ENCODE results near the gene AHI1.

Gene AHI1

GRCh38 chr6:135410856-135411255 is 86.7 kb downstream of the AHI1 start:
- H3K27me3 ChIP-seq (ENCODE audit: insufficient read depth, poor library complexity, severe bottlenecking), result no peaks in the 10 kb centered on the region
- no peak for TF ChIP-seq CTCF (IDR thresholded peaks at IDR 0.05; ENCODE audit: poor library complexity, severe bottlenecking)
- H3K9me3 ChIP-seq (ENCODE audit: severe bottlenecking), result no peaks in the 10 kb centered on the region
- peaks cover 12% of the 10 kb centered on the region; the same call in 1 of the 2 replicates for H3K36me3 ChIP-seq (ENCODE audit: low read depth)
- no peak overlapping the region for H3K27ac ChIP-seq (ENCODE audit: poor library complexity, severe bottlenecking)
- H3K4me1 ChIP-seq (ENCODE audit: insufficient read depth, poor library complexity, severe bottlenecking), result peaks cover 7% of the 10 kb centered on the region
- DNase-seq (ENCODE audit: low spot score), result no peak
- ATAC-seq (ENCODE audit: low read depth), result no peak
- no peak overlapping the region for H3K4me3 ChIP-seq (ENCODE audit: severe bottlenecking)

GRCh38 chr6:135403584-135403983 is 94.0 kb downstream of the AHI1 start:
- Histone ChIP-seq H3K4me1 (ENCODE audit: insufficient read depth, poor library complexity, severe bottlenecking) (no peaks in the 10 kb centered on the region), H3K27me3 (ENCODE audit: insufficient read depth, poor library complexity, severe bottlenecking) (no peaks in the 10 kb centered on the region), H3K9me3 (ENCODE audit: severe bottlenecking) (no peaks in the 10 kb centered on the region), H3K27ac (ENCODE audit: poor library complexity, severe bottlenecking) (no peak overlapping the region), H3K4me3 (ENCODE audit: severe bottlenecking) (no peak overlapping the region), H3K36me3 (ENCODE audit: low read depth) (peaks cover 8% of the 10 kb centered on the region; the same call in 1 of the 2 replicates)
- ATAC-seq (ENCODE audit: low read depth) (no peak), DNase-seq (ENCODE audit: low spot score) (no peak)
- TF ChIP-seq CTCF (IDR thresholded peaks at IDR 0.05; ENCODE audit: poor library complexity, severe bottlenecking), result no peak

- no peak for ATAC-seq (ENCODE audit: low read depth)
- Histone ChIP-seq H3K36me3 (ENCODE audit: low read depth) (peaks cover 8% of the 10 kb centered on the region; the same call in 1 of the 2 replicates), H3K27me3 (ENCODE audit: insufficient read depth, poor library complexity, severe bottlenecking) (no peaks in the 10 kb centered on the region), H3K4me3 (ENCODE audit: severe bottlenecking) (no peak overlapping the region), H3K4me1 (ENCODE audit: insufficient read depth, poor library complexity, severe bottlenecking) (no peaks in the 10 kb centered on the region), H3K9me3 (ENCODE audit: severe bottlenecking) (no peaks in the 10 kb centered on the region), H3K27ac (ENCODE audit: poor library complexity, severe bottlenecking) (no peak overlapping the region)
- no peak for DNase-seq (ENCODE audit: low spot score)
- no peak for TF ChIP-seq CTCF (IDR thresholded peaks at IDR 0.05; ENCODE audit: poor library complexity, severe bottlenecking)
Measured at GRCh38 chr6:135402311-135402710, 95.2 kb downstream of the AHI1 start.

- Histone ChIP-seq H3K36me3 (ENCODE audit: low read depth) (peaks cover 7% of the 10 kb centered on the region; the same call in 1 of the 2 replicates), H3K4me3 (ENCODE audit: severe bottlenecking) (no peak overlapping the region), H3K27ac (ENCODE audit: poor library complexity, severe bottlenecking) (no peak overlapping the region), H3K27me3 (ENCODE audit: insufficient read depth, poor library complexity, severe bottlenecking) (no peaks in the 10 kb centered on the region), H3K4me1 (ENCODE audit: insufficient read depth, poor library complexity, severe bottlenecking) (no peaks in the 10 kb centered on the region), H3K9me3 (ENCODE audit: severe bottlenecking) (no peaks in the 10 kb centered on the region)
- ATAC-seq (ENCODE audit: low read depth) (no peak), DNase-seq (ENCODE audit: low spot score) (no peak)
- no peak for TF ChIP-seq CTCF (IDR thresholded peaks at IDR 0.05; ENCODE audit: poor library complexity, severe bottlenecking)
Measured at GRCh38 chr6:135397172-135397952, 100.2 kb downstream of the AHI1 start.

GRCh38 chr6:135395136-135395535 is 102.4 kb downstream of the AHI1 start:
- no peaks in the 10 kb centered on the region for H3K27me3 ChIP-seq (ENCODE audit: insufficient read depth, poor library complexity, severe bottlenecking)
- no peaks in the 10 kb centered on the region for H3K4me1 ChIP-seq (ENCODE audit: insufficient read depth, poor library complexity, severe bottlenecking)
- H3K9me3 ChIP-seq (ENCODE audit: severe bottlenecking), result no peaks in the 10 kb centered on the region
- DNase-seq (ENCODE audit: low spot score) (no peak), ATAC-seq (ENCODE audit: low read depth) (no peak)
- H3K36me3 ChIP-seq (ENCODE audit: low read depth), result peaks cover 7% of the 10 kb centered on the region; the same call in 1 of the 2 replicates
- H3K27ac ChIP-seq (ENCODE audit: poor library complexity, severe bottlenecking), result no peak overlapping the region
- H3K4me3 ChIP-seq (ENCODE audit: severe bottlenecking), result no peak overlapping the region
- no peak for TF ChIP-seq CTCF (IDR thresholded peaks at IDR 0.05; ENCODE audit: poor library complexity, severe bottlenecking)
